ENCODE results near the gene RPLP1. TPM values are rescaled to one million over a fixed set of nuclear protein-coding genes. Genes with fewer than 3 reads are reported as not detected.

RPLP1 gene
- total and polyA plus RNA-seq, 9 of the 15 experiments (the other 6 are each of a cell fraction or from before 2014, with no cell fraction given) = 76.3 to 3,053 (median 847) TPM

DNA sequence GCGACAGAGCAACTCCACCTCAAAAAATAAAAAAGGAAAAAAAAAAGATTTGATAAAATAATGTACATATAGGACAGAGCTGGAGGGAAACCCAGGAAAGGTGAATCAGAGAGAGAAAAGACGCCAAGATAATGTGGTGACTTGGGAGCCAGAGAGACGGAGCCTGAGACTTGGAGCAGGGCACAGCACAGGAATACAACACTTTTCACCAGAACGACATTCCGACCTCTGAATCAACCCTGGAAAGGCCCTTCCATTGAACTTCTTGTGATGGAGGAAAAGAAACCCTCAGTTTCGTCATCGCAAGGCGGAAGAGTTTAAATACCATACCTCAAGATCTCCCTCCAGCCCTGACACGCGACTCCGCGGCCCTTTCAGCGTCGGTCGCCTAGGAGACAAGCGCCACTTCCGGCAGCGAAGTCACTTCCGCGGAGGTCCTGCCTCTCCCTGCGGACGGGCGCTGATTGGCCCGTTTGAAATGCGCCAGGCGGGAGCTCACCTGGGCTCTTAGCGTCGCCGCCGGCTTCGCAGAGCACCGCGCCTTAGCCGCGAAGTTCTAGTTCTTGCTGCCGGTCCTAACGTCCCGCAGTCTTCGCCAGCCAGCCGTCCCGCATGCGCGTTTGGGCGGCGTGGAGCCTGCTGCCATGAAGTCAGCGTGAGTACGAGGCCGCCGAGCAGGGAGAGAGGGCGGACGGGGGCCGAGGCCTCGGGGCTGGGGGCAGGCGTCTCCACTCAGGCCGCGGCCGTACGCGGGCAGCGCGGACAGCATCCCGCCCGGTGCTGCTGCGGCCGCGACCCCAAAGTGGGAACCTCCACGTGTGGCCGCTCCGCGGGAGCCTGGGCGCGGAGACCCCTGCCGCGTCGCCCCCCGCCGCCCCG is 38.6 kb upstream of the RPLP1 start, which contains the start of gene KIF23 (continued):
- TF ChIP-seq, protein P1, sequence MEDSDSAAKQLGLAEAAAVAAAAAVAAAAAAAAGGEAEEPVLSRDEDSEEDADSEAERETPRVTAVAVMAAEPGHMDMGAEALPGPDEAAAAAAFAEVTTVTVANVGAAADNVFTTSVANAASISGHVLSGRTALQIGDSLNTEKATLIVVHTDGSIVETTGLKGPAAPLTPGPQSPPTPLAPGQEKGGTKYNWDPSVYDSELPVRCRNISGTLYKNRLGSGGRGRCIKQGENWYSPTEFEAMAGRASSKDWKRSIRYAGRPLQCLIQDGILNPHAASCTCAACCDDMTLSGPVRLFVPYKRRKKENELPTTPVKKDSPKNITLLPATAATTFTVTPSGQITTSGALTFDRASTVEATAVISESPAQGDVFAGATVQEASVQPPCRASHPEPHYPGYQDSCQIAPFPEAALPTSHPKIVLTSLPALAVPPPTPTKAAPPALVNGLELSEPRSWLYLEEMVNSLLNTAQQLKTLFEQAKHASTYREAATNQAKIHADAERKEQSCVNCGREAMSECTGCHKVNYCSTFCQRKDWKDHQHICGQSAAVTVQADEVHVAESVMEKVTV (CRISPR knock-in tag; IDR thresholded peaks at IDR 0.05) = no peak
- TF ChIP-seq DNMT1 (IDR thresholded peaks at IDR 0.05) = no peak
- 0 out of 2 replicates have a peak, but pooled peaks have one; percentile 26 for TF ChIP-seq CEBPG (CRISPR knock-in tag; IDR thresholded peaks at IDR 0.05)
- no peak for TF ChIP-seq CEBPG (tag; conservative IDR thresholded peaks at IDR 0.05 in 1 of 2, IDR thresholded peaks at IDR 0.05 in 1 of 2)
- peak; percentile 69 for TF ChIP-seq FIP1L1 (IDR thresholded peaks at IDR 0.05; ENCODE audit: low read depth, low read length, poor library complexity, severe bottlenecking)
- no peak for TF ChIP-seq ZNF239 (CRISPR knock-in tag; IDR thresholded peaks at IDR 0.05)
- peak; percentile 96 to 98 for TF ChIP-seq SIN3A (IDR thresholded peaks at IDR 0.05; ENCODE audit: borderline replicate concordance in 2 of 2, control insufficient read depth in 1 of 2, low read depth in 2 of 2, low read length in 2 of 2)
- no peak for TF ChIP-seq ZNF764 (CRISPR knock-in tag; IDR thresholded peaks at IDR 0.05; ENCODE audit: low read depth)
- peak; percentile 72 for TF ChIP-seq ETV1 (tag; conservative IDR thresholded peaks at IDR 0.05; ENCODE audit: low read depth)
- no peak for TF ChIP-seq ERF (CRISPR knock-in tag; IDR thresholded peaks at IDR 0.05)
- peak; percentile 19; the same call in 1 of the 2 replicates for TF ChIP-seq CREB3L1 (IDR thresholded peaks at IDR 0.05; ENCODE audit: borderline replicate concordance, low read depth)
- TF ChIP-seq CTBP1 (IDR thresholded peaks at IDR 0.05; ENCODE audit: borderline replicate concordance) = peak; percentile 63
- TF ChIP-seq NEUROD1 (IDR thresholded peaks at IDR 0.05; ENCODE audit: borderline replicate concordance, low read depth, low read length, partially characterized antibody) = peak; percentile 59
- TF ChIP-seq ZNF41 (CRISPR knock-in tag; conservative IDR thresholded peaks at IDR 0.05) = no peak
- peak in 1 of 2 experiments; percentile 72; a peak in 1 of 4 replicates for TF ChIP-seq CSDE1 (IDR thresholded peaks at IDR 0.05)
- peak; percentile 97 for TF ChIP-seq RFX1 (IDR thresholded peaks at IDR 0.05)
- no peak for TF ChIP-seq ZNF644 (tag; IDR thresholded peaks at IDR 0.05; ENCODE audit: low read depth)
- TF ChIP-seq, protein P2, sequence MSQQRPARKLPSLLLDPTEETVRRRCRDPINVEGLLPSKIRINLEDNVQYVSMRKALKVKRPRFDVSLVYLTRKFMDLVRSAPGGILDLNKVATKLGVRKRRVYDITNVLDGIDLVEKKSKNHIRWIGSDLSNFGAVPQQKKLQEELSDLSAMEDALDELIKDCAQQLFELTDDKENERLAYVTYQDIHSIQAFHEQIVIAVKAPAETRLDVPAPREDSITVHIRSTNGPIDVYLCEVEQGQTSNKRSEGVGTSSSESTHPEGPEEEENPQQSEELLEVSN (IDR thresholded peaks at IDR 0.05; ENCODE audit: borderline replicate concordance in 1 of 2, extremely low read depth in 1 of 2, insufficient read depth in 1 of 2, insufficient read length in 1 of 2, low read depth in 1 of 2, low read length in 1 of 2, poor library complexity in 1 of 2, severe bottlenecking in 1 of 2) = peak; percentile 89 to 92
- peak in 1 of 2 experiments; percentile 63; a peak in 2 of 4 replicates for TF ChIP-seq MAZ (CRISPR knock-in tag; conservative IDR thresholded peaks at IDR 0.05 in 1 of 2, IDR thresholded peaks at IDR 0.05 in 1 of 2)
- TF ChIP-seq ZNF766 (CRISPR knock-in tag; conservative IDR thresholded peaks at IDR 0.05) = peak; percentile 74
- TF ChIP-seq TEAD1 (CRISPR knock-in tag; IDR thresholded peaks at IDR 0.05) = peak in 1 of 2 experiments; percentile 38; a peak in 2 of 4 replicates

Measured in K562 (cell line).